Uterus (tissue), 2 donors: ENCODE measurements around the gene RGS11.

ENCODE experiments used
- CTCF ChIP-seq, 4 experiments: fragments of 200-600 bp in 2 of 4; fragments of 450-650 bp in 2 of 4; sonication (generic) in 2 of 4; IDR thresholded peaks; one replicate each; pipeline ENCODE4 v1.5.1; 2016 to 2019; ENCODE audit warnings: antibody characterized with exemption in 4 of 4, mild to moderate bottlenecking in 2 of 4, moderate library complexity in 1 of 4
- POLR2A ChIP-seq, 2 donors: fragments of 450-650 bp; IDR thresholded peaks; one replicate each; pipeline ENCODE4 v1.6.1; 2016; ENCODE audit warnings: antibody characterized with exemption in 2 of 2, mild to moderate bottlenecking in 1 of 2, moderate library complexity in 1 of 2

DNA sequence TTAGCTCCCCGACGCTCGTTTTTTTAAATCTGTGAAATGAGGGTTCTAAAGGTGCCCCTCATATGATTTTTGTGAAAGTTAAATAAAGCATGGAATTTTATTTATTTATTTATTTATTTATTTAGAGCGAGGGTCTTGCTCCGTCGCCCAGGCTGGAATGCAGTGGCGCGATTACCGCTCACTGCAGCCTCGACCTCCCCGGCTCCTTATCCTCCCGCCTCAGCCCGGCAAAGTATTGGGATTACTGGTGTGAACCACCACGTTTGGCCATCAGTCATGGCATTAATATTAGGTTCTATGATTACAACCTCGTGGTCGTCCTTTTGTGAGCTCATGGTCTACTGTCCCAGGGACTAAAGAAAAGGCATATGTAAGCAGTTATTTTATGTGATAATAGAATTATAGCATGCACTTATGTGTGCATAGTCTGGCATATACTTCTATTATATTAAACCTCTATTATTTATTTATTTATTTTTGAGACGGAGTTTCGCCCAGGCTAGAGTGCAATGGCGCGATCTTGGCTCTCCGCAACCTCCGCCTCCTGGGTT lies 45.9 kb downstream of the RGS11 start:
- no peak for TF ChIP-seq CTCF (IDR thresholded peaks at IDR 0.05)
- no peak for TF ChIP-seq POLR2A (IDR thresholded peaks at IDR 0.05)
